ENCODE results near the gene PDE6A.

DNA sequence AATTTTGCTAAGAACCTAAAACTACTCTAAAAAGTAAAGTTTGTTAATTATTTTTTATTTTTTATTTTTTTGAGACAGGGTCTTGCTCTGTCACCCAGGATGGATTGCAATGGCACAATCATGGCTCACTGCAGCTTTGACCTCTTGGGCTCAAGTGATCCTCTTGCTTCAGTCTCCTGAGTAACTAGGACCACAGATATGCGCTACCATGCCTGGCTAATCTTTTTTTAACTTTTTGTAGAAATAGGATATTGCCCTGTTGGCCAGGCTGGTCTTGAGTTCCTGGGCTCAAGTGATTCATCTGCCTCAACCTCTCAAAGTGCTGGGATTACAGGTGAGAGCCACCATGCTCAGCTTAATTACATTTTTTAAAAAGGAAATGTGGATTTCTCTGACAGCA, 45.8 kb downstream of the PDE6A start:
- TF ChIP-seq, protein P1, sequence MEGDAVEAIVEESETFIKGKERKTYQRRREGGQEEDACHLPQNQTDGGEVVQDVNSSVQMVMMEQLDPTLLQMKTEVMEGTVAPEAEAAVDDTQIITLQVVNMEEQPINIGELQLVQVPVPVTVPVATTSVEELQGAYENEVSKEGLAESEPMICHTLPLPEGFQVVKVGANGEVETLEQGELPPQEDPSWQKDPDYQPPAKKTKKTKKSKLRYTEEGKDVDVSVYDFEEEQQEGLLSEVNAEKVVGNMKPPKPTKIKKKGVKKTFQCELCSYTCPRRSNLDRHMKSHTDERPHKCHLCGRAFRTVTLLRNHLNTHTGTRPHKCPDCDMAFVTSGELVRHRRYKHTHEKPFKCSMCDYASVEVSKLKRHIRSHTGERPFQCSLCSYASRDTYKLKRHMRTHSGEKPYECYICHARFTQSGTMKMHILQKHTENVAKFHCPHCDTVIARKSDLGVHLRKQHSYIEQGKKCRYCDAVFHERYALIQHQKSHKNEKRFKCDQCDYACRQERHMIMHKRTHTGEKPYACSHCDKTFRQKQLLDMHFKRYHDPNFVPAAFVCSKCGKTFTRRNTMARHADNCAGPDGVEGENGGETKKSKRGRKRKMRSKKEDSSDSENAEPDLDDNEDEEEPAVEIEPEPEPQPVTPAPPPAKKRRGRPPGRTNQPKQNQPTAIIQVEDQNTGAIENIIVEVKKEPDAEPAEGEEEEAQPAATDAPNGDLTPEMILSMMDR (IDR thresholded peaks at IDR 0.05), result no peak
- TF ChIP-seq POLR2A (IDR thresholded peaks at IDR 0.05), result no peak
